HepG2 (cell line): ENCODE measurements around the gene PPP2R5D. TPM values are rescaled to one million over a fixed set of nuclear protein-coding genes. Genes with fewer than 3 reads are reported as not detected.
A peak's percentile ranks its signal among the peaks of the same experiment; 100 is the strongest.

Experiments used
- BHLHE40 ChIP-seq: IDR thresholded peaks from 2 replicates; pipeline ENCODE4 v1.6.1; 2011; ENCODE audit warnings: low read length, improper control_type of control experiment
- CBX5 ChIP-seq: sonication (generic); formaldehyde crosslinking; IDR thresholded peaks from 2 replicates; pipeline ENCODE4 v1.4.0; 2020; ENCODE audit warnings: missing genetic modification reagents, borderline replicate concordance
- FOXP4 ChIP-seq: sonication (generic); formaldehyde crosslinking; IDR thresholded peaks from 2 replicates; pipeline ENCODE4 v1.4.0; 2020; ENCODE audit warnings: missing genetic modification reagents
- GRHL1 ChIP-seq: sonication (generic); formaldehyde crosslinking; conservative IDR thresholded peaks from 2 replicates; pipeline ENCODE4 v1.8.0; 2022; ENCODE audit warnings: missing genetic modification reagents
- HMGXB4 ChIP-seq, 2 experiments: sonication (generic) in 1 of 2; formaldehyde crosslinking in 1 of 2; IDR thresholded peaks; 2 replicates each; pipeline versions ENCODE4 v1.4.0 to v1.6.1; 2018 to 2020; ENCODE audit warnings: missing genetic modification reagents in 2 of 2, borderline replicate concordance in 1 of 2, low read depth in 1 of 2, mild to moderate bottlenecking in 1 of 2, missing biosample characterization in 1 of 2
- MXI1 ChIP-seq: IDR thresholded peaks from 3 replicates; pipeline ENCODE4 v1.6.1; 2012; ENCODE audit warnings: low read depth, low read length, inconsistent platforms, borderline replicate concordance
- MYC ChIP-seq: sonication (generic); formaldehyde crosslinking; IDR thresholded peaks from 2 replicates; pipeline ENCODE4 v1.9.0; 2021; ENCODE audit warnings: missing genetic modification reagents, borderline replicate concordance
- RBM39 ChIP-seq: fragments of 200-400 bp; formaldehyde crosslinking; IDR thresholded peaks from one replicate; pipeline ENCODE4 v1.6.1; 2018; ENCODE audit warnings: antibody characterized with exemption, mild to moderate bottlenecking, low read depth, low read length; ENCODE audit not compliant: poor library complexity, severe bottlenecking
- TIGD3 ChIP-seq: sonication (generic); formaldehyde crosslinking; IDR thresholded peaks from 2 replicates; pipeline ENCODE4 v1.5.1; 2020; ENCODE audit warnings: mild to moderate bottlenecking, missing genetic modification reagents, borderline replicate concordance
- ZBTB20 ChIP-seq: sonication (generic); formaldehyde crosslinking; IDR thresholded peaks from 2 replicates; pipeline ENCODE4 v1.8.1; 2023; ENCODE audit warnings: missing genetic modification reagents, low read depth, mild to moderate bottlenecking, borderline replicate concordance
- ZNF124 ChIP-seq: sonication (generic); formaldehyde crosslinking; IDR thresholded peaks from 2 replicates; pipeline ENCODE4 v1.4.0; 2020; ENCODE audit warnings: missing genetic modification reagents
- ZNF335 ChIP-seq: sonication (generic); formaldehyde crosslinking; IDR thresholded peaks from 2 replicates; pipeline ENCODE4 v1.4.0; 2020; ENCODE audit warnings: missing genetic modification reagents
- ZNF574 ChIP-seq: sonication (generic); formaldehyde crosslinking; IDR thresholded peaks from 2 replicates; pipeline ENCODE4 v1.4.0; 2020; ENCODE audit warnings: missing genetic modification reagents
- ZNF644 ChIP-seq: IDR thresholded peaks from 2 replicates; pipeline ENCODE4 v1.6.1; 2016; ENCODE audit warnings: low read depth
- ZNF770 ChIP-seq: sonication (generic); formaldehyde crosslinking; IDR thresholded peaks from 2 replicates; pipeline ENCODE4 v1.5.0; 2020; ENCODE audit warnings: mild to moderate bottlenecking, missing genetic modification reagents
- polyA plus RNA-seq, 8 experiments: library from polyadenylated mRNA; depleted of rRNA in 3 of 8; stranded (reverse) in 7 of 8; unstranded in 1 of 8; fragments of >200 nt; fragmentation: Illumina TruSeq in 4 of 8; extraction: Trizol in 4 of 8; gene quantifications; 2 replicates each; pipeline versions ENCODE4 v1.2.1 to v1.2.3, GENCODE V29; 2011 to 2016; ENCODE audit warnings: low read depth in 4 of 8, missing spikeins in 1 of 8, mixed read lengths in 1 of 8; ENCODE audit not compliant: insufficient read depth in 1 of 8
- total RNA-seq, 5 experiments: library from RNA; depleted of rRNA; stranded (reverse); fragments of >200 nt; fragmentation: Illumina TruSeq; extraction: Trizol; gene quantifications; 2 replicates each; pipeline ENCODE4 v1.2.3, GENCODE V29; 2016; ENCODE audit warnings: low read depth in 1 of 5

The PPP2R5D gene
- total and polyA plus RNA-seq, 2 of the 13 experiments (the other 11 are each of a cell fraction or from before 2014, with no cell fraction given): 53.7 to 60.4 TPM

- TF ChIP-seq TIGD3 (no peak), GRHL1 (no peak), MYC (peak; percentile 74; the same call in 1 of the 2 replicates), FOXP4 (CRISPR knock-in tag) (peak; percentile 97), ZNF770 (CRISPR knock-in tag) (peak; percentile 89), RBM39 (no peak), ZNF335 (CRISPR knock-in tag) (peak; percentile 62; the same call in 1 of the 2 replicates), ZNF574 (CRISPR knock-in tag) (peak; percentile 81), ZNF644 (peak; percentile 93), HMGXB4 (CRISPR knock-in tag; IDR thresholded peaks at IDR 0.05; ENCODE audit: borderline replicate concordance in 1 of 2, low read depth in 1 of 2) (peak; percentile 46 to 57; a peak in 2 of 4 replicates), BHLHE40 (no peak), CBX5 (CRISPR knock-in tag) (peak; percentile 78; the same call in 1 of the 2 replicates), MXI1 (peak; percentile 63; the same call in 1 of the 3 replicates), ZNF124 (CRISPR knock-in tag) (0 out of 2 replicates have a peak, but pooled peaks have one; percentile 92), ZBTB20 (CRISPR knock-in tag) (no peak)
Observed at GRCh38 chr6:42938987-42939809, 45.2 kb upstream of the PPP2R5D start (continued).
